ENCODE measurements around the gene TRAF1.

The TRAF1 gene

GRCh38 chr9:120938851-120939250, 12.3 kb upstream of the TRAF1 start:
- DNase-seq: no peak

DNA sequence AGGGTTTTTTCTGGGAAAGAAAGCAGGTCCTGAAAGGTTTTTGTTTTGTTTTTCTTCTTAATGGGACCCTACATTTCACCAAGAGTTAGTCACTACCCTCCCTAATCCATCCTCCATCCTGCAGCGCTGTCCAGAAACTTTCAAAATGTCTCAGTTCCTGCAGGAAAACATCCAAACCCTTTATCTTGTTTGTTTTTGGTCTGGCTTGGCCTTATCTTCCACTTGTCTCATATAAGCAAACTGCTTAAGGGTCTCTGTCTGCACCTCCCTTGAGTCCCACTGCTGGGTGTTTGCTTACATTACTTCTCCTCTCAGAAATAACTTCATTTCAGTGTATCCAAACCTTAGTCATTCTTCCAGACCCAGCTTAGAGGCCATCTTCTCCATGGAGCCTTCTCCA, 11.0 kb upstream of the TRAF1 start:
- no peak for DNase-seq

- no peak for DNase-seq
Measured at GRCh38 chr9:120937127-120937526, 10.5 kb upstream of the TRAF1 start.

DNA sequence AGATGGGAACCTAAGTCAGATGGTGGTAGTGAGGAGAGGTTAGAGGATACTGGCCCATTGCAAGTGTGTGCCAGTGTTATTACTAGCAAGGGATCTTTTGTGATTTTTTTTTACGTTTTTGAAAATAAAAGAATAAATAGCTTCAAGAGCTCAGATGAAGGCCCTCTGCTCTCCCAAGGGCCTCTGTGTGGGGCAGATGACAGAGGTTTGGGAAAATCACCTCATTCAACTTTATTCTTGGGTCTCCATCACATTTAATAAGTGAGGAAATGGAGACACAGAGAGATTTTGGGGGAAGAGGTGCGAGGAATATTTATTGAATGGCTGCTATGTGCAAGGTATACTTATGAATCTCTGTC, 10.1 kb upstream of the TRAF1 start:
- no peak for DNase-seq

DNA sequence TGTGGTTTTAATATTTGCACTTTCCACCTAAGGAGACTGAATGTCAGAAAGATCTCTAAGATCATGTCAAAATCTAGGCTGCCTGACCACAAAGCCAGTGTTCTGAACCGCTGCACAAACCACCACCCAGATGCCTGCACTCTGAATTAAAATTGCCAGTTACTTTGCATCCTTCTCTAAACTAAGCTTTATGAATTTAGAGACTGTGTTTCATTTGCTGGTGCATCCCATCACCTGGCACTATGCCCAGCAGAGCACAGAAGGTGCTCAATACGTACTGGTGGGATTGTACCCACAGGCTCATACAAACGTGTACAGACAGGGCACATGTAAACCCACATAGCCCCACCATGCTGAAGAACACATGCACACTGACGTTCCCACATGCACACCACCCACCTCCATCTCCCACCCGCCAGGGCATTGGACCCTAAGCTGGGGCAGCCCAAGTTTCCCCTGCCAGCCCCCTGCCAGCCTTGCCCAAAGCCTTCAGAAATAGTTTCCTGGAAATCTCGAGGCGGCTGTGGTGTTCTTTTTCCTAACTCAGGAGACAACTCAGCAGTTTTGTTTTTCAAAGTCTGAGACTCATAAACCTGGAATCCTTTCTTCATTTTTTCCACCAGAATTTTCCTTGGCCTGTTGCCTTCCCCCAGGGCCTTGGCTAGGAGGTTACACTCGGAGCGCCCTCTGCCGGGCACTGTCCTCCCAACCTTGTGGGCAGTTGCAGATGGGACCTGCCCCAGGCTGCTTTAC, 9.6 kb upstream of the TRAF1 start:
- peak; percentile 86 for DNase-seq

DNA sequence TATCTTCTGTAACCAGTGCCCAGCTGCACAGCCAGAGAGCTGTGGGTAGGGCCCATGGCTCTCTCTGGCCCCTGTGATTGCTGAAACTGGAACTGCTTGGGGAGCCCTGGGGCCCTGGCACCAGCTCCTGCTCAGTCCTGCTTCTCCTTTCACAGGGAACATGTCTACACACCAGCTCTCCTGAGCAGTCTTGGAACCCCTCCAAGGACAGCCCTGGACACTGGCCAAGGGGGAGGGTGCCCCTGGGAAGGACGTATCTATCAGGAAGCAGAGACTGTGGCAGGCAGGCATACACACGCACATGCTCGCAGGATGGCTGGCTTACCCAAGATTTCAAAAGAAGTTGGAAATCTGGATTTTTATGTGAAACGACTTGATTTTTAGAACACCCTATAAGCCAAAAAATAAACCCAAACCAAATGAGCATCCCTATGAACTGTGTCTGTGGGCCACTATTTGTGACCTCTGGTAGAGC, 8.8 kb upstream of the TRAF1 start:
- DNase-seq: peak; percentile 96

- DNase-seq: no peak
Measured at GRCh38 chr9:120934281-120934680, 7.7 kb upstream of the TRAF1 start.

- no peak for DNase-seq
Measured at GRCh38 chr9:120933310-120934055, 6.9 kb upstream of the TRAF1 start.

DNA sequence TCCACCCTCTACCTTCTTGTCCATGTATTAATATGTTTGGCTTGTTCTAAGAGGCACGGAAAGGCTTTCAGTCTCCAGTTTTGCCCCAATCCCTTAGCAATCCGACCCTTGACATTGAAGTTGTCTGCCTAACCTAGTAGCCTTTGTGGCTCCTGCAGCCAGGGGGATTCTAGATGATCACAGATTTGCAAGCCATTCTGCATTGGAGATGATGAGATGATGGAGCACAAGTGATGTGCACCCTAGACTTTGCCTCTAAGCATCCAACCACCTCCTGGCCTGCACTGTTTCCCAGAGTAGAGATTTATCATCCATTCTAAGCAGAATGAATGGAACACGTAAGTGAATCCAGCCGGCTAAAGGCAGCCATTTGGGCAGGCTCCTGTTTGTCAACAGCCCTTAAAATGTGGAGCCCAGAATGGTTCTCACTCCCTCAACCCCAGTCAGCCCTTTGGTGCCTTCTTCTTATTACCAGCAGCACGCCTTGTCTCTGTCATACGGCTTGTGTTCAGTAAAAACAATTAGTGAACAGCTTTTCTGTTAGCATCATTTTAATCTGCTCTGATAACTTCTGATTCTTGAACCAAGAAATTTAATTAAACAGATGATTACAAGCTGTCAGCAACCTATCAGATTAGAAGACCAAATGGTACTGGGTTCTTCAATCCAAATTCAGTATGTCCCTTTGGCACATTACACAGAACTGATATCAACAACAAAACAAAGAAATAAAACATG, 5.7 kb upstream of the TRAF1 start:
- no peak for DNase-seq

DNA sequence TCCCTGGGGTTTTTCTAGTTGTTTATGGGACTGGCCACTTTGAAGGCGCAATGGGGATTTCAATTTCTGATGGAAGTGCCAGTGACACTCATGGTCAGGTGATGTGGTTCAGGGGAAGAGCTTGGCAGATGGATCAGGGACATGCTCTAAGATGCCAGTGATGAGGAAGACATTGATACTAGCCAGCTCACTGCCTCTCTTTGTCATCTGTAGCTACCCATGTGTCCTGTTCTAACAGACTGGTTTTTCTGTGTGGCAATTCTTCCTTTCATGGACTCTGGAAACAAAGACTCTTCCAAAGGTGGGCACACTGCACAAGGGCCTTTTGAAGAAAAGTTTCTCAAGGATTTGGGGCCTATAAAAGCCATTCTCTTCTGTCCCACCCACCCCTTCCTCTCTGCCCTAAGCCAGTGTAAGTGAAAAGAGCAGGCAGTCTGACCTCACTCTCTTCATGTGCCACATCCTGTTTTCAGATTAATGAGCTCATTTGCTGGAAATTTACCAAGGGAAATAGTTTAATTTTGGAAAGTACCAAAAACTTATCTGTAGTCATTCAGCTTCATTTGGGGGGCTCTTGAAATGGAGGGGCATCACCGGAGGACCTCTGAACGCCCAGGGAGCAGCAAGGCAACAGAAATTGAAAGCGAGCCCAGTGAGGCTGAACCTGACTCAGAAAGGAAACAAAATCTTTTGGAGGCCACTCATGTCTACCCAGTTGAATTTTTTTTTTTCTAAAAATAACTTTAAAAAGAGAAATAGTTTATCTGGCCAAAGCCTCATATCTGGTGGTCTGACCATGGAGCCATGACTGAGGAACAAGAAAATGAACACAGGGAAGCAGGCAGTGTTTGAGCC, 4.9 kb upstream of the TRAF1 start:
- no peak for DNase-seq

GRCh38 chr9:120929229-120929791, 2.7 kb upstream of the TRAF1 start:
- no peak for DNase-seq

- DNase-seq: peak; percentile 62
Measured at GRCh38 chr9:120928483-120929228, 2.1 kb upstream of the TRAF1 start.

- DNase-seq: no peak
Measured at GRCh38 chr9:120928015-120928482, 1.5 kb upstream of the TRAF1 start.

GRCh38 chr9:120927269-120928014, 846 bp upstream of the TRAF1 start:
- no peak for DNase-seq

DNA sequence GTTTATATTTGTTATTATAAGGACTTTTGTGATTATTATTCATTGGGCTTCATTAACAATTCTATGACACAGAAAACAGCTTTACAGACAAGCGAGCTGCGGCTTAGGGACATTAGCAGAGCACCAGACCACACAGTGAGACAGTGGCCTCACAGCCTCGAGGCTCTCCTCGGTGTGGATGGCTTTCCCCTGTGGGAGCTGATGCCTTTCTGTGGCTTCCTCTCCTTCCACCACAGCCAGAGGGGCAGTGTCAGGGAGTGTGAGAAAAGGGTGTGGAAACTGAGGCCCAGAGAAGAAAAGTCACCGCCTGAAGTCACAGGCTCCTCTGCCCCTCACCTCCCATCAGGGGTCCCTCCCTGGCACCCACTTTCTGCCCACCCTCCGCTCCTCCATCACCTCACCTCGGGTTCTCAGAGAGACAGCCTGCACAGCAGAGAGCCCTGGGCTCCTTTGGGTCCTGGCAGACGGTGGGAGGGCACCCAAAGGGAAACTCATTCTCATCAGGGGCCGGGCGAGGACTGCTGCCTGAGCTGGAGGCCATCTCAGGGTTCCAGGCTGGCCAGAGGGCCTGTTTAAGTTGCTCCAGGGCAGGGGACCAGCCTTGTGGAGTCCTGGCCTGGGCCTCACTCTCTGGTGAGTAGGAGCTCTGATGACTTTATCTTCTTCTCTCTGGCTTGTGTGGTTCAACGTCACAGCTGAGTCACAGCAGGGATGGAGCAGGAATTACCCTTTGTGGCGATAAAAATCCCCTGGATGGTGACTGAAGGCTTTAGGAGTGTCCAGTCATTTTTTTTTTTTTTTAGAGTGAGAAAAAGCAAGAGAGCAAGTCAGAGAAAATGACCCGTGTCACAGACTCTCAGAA, 830 bp downstream of the TRAF1 start:
- no peak for DNase-seq

GRCh38 chr9:120924698-120925534, 1.7 kb downstream of the TRAF1 start:
- no peak for DNase-seq

GRCh38 chr9:120923620-120924328, 2.8 kb downstream of the TRAF1 start:
- DNase-seq: no peak

Data from NCI-H345 (cell line).